ENCODE data around the gene ZNF619.
"Not testable (repeated sequence)": the region's sequence is repeated elsewhere in the genome, so short reads cannot be mapped to it uniquely, and the experiment has no call there.

ZNF619 gene

DNA sequence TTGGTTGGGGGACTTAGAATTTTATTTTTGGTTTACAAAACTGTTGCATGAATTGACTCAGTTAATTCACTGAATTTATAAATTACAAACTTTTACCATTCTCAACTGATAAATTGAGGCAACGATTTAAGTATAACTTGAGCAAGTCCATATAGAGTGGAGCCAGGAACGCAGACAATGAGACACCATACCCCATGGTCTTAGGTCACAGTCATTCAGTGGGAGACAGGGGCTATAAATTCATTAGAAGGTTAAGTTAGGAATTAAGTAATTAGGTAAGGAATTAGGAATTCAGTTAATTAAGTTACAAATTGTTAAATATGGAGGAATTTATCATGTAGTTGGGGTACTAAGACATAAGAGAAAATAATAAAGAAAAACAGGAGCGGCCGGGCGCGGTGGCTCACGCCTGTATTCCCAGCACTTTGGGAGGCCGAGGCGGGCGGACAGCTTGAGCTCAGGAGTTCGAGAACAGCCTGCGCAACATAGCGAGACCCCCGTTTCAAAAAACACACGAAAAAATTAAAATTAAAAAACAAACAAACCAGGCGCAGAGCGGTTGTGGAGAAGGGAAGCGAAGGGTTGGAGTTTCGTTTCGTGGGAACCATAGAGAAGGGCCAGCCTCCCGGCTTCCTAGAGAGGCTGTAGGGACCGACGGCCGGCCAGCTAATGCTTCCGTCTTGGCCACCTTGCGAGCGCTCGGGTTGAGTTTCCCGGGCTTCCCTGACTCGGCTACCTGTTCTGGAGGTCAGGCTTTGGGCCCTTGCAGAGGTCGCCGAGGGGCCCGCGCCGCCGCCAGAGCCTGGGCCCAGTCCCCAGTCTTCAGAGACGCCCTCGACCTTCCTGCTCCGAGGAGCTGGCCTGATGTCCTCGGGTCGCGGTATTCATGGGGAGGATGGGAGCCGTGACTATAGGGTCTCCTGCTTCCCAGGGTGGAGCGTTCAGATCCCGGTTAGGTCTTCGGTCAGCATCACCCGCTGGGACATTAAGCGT is at the start of gene ZNF619:
Gene ZNF619, plus strand, starts transcription at position 645 of the 993 bp plus-strand sequence. CDS start 858 bp downstream, outside the sequence.
- H3K4me3 ChIP-seq (ENCODE audit: low read depth, low read length): peak within 1 kb of the TSS; percentile 1

DNA sequence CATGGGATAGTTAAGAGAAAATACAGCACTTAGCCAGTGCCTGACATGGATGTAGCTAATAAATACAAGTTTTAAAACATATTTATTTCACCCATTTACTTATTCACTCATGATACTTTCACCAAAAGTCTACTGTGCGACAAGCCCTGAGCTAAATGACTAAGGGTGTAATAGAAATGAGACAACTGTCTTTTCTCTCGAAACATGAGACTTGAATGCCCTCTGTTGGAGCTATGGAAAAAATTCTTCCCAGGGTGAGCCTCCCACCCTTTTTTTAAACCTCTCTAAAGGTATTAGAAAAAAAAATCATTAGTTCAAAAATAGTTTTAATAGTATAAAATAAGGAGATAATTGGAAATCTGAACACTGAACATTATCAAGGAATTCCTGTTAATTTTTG is 44.1 kb upstream of the ZNF619 start:
- no peak overlapping the region for H3K4me3 ChIP-seq (ENCODE audit: low read depth, low read length)

DNA sequence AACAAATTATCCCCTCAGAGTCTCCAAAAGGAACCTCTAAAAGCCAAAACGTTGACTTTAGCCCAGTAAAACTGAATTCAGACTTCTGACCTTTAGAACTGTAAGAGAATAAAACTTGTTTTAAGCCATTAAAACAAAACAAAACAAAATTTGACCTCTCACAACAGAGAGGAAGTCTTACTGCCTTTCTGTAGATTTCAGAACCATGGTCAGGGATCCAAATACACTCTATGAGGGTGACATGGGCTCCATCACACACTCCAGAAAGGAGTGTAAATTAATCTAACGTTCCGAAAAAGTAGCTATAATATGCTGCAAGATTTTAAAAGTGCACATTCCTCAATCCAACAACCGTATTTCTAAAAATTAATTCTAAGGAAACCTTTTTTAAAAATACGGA is 39.0 kb upstream of the ZNF619 start:
- no peak overlapping the region for H3K4me3 ChIP-seq (ENCODE audit: low read depth, low read length)

DNA sequence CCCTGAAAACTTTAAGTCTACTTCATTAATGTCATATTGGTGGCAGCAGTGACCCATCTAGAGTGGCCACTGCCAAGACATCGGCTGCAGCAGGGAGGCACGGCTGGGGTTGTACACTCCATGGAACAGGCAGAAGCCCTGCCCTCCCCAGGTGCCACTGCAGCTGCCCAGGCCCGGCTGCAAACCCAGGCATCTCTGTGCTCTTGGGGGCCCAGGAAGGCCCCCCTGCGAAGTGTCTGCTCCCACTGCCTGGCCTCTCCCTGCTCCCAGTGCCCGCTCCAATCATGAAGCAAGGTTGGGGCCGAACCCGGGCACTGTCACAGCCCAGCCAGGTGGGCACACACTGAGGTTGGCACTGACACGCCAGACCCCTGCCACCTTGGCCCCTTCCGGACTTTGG is 31.9 kb upstream of the ZNF619 start:
- H3K4me3 ChIP-seq (ENCODE audit: low read depth, low read length): no peak overlapping the region

- H3K4me3 ChIP-seq (ENCODE audit: low read depth, low read length): no peak overlapping the region
These were observed 31.0 kb upstream of the ZNF619 start for GRCh38 chr3:40445880-40446279.

- H3K4me3 ChIP-seq (ENCODE audit: low read depth, low read length): no peak overlapping the region
These were observed 26.5 kb upstream of the ZNF619 start for GRCh38 chr3:40450438-40450837.

DNA sequence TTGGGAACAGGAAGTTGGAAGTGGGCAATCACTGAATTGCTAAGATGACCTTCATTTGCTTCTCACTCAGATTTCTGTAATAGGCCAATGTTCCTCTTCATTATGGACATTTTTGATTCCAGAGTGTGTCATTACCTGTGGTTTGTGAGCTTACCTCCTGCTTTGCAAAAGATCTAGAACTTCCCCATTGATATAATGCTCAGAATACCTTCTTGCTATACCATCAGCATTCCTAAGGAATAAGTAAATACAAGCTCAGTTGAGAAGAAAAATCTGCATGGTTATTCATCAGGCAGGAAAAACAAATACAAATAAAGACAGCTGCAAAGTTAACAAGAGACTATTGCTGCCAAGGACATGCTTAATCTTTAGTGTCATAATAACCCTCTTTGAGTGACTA is 25.4 kb upstream of the ZNF619 start:
- H3K4me3 ChIP-seq (ENCODE audit: low read depth, low read length): no peak overlapping the region

DNA sequence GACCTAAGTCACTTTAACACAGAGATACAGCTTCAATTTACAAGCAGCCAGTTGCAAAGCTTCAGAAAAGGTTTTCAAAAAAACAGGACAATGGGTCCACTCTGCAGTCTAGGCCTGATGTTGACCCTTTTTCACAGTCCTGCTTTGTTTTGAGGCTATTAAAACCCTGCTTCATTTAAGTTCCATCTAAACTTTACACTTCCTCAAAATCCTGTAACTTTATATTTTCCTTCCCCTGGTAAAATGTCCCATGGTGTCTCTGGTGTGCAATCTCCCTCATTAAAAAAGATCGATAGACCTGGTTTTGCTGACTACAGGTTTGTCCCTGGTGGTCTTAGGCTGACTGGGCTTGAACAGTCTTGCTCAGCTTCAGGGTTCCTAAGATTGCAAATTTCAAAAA is 24.9 kb upstream of the ZNF619 start:
- H3K4me3 ChIP-seq (ENCODE audit: low read depth, low read length): peak overlapping the region; percentile 76

DNA sequence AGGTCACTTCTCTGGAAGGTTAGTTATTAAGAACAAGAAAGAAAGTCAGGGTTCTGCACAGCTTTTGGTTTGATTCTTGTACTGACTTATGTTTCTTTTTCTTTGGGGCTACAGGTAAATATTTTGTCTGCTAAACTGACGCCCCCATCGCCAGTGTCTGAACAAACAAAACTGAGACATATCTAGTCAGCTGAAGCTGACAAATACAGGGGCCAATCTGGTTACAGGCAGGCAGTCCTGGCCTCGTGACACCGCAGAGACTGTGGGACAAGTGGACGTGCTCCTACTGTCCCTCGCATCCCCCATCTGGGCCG is 24.4 kb upstream of the ZNF619 start:
- peak overlapping the region; percentile 76 for H3K4me3 ChIP-seq (ENCODE audit: low read depth, low read length)

DNA sequence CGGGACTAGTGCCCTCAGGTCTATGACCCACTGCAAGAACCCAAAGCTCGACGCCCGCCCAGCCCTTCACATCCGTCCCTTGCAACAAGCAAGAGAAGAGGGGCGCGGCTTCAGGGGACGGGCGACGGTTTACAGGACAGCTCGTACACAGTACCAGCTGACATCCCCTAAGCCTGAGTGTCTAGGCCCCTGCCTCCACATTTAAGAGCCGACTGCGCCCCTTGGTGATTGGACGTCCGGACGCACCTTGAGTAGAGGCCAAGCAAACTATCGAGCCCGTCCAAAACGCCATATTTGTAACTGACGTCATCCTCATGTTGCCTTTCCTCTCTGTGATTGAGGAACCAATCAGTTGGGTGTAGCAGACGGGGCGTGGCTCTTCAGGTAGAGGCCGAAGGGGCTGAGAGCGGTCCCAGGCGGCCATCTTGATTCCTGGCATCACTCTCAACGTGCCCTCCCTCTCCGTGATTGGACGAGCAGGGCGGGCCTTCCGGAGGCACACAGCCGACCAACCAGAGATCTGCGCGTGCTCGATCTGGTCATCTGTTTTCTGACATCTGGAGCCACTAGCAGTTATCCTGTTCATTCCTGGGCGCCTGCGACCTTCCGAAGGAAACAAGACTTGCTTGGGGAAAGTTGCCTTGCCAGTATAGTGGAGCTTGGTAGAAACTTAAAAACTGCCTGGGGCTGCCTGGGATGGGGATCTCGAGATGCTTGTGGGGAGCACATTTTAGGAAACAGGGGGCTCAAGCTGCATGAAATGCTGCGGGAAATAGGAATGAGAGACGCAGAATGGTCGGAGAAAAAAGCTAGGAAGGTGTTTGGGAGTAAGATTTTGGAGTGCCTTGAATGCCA is 23.8 kb upstream of the ZNF619 start:
- peak overlapping the region; percentile 76 for H3K4me3 ChIP-seq (ENCODE audit: low read depth, low read length)

- no peak overlapping the region for H3K4me3 ChIP-seq (ENCODE audit: low read depth, low read length)
These were observed 23.0 kb upstream of the ZNF619 start for GRCh38 chr3:40453933-40454332.

DNA sequence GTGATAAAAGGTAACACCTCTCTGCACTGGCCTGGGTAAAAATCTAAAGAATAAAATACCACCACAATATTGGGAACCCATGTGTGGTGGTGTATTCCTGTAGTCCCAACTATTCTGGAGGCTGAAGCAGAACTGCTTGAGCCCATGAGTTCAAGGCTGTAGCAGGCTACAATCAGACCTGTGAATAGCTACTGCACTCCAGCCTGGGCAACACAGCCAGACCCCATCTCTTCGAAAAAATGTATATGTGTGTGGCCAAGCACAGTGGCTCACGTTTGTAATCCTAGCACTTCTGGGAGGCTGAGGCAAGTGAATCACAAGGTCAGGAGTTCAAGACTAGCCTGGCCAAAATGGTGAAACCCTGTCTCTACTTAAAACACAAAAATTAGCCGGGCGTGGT is 21.6 kb upstream of the ZNF619 start:
- H3K4me3 ChIP-seq (ENCODE audit: low read depth, low read length): no peak overlapping the region

- H3K4me3 ChIP-seq (ENCODE audit: low read depth, low read length): peak overlapping the region; percentile 91
These were observed 20.5 kb upstream of the ZNF619 start for GRCh38 chr3:40456279-40456939.

- peak within 1 kb of the TSS; percentile 91 for H3K4me3 ChIP-seq (ENCODE audit: low read depth, low read length)
These were observed 19.7 kb upstream of the ZNF619 start, which contains the start of gene RPL14 for GRCh38 chr3:40456940-40457823. Gene RPL14 (plus strand): TSS chr3:40457339. CDS start chr3:40457472, 133 bp downstream.

DNA sequence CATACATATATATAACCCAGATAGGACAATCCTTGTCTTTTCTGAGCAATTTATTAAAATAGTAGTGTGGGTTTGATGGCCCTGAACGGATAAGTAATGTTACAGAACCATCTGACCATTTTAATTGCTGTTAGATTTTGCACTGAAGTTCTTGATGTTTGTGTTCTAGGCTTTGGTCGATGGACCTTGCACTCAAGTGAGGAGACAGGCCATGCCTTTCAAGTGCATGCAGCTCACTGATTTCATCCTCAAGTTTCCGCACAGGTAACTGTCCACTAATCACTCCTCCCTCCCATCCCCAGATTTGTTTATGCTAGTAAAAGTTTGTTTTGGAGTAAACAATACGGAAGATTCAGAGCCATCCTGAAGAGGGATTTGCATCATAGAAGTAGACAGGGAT is 18.4 kb upstream of the ZNF619 start:
- H3K4me3 ChIP-seq (ENCODE audit: low read depth, low read length): peak overlapping the region; percentile 91

DNA sequence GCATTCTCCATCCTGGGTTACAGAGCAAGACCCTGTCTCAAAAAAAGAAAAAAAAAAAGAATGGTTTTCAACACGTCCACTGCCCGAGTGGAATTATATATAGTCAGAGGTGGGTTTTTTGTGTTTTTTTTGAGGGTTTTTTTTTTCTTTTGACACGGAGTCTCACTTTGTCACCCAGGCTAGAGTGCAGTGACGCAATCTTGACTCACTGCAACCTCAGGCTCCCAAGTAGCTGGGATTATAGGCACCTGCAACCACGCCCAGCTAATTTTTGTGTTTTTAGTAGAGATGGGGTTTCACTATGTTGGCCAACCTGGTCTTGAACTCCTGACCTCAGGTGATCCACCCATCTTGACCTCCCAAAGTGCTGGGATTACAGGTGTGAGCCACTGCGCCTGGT is 16.4 kb upstream of the ZNF619 start:
- not testable (repeated sequence) for H3K4me3 ChIP-seq (ENCODE audit: low read depth, low read length)

- no peak overlapping the region for H3K4me3 ChIP-seq (ENCODE audit: low read depth, low read length)
These were observed 15.8 kb upstream of the ZNF619 start for GRCh38 chr3:40461161-40461560.

DNA sequence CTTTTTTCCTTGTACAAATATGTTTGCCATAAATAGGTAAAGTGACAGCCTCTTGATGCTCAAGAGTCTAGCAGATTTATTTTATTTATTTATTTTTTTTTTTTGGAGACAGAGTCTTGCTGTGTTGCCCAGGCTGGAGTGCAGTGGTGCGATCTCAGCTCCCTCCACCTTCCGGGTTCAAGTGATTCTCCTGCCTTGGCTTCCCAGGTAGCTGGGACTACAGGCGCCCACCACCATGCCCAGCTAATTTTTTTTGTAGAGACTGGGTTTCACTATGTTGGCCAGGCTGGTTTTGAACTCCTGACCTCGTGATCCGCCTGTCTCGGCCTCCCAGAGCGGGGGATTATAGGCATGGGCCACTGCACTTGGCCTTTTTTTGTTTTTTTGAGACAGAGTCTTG is 14.1 kb upstream of the ZNF619 start:
- not testable (repeated sequence) for H3K4me3 ChIP-seq (ENCODE audit: low read depth, low read length)

DNA sequence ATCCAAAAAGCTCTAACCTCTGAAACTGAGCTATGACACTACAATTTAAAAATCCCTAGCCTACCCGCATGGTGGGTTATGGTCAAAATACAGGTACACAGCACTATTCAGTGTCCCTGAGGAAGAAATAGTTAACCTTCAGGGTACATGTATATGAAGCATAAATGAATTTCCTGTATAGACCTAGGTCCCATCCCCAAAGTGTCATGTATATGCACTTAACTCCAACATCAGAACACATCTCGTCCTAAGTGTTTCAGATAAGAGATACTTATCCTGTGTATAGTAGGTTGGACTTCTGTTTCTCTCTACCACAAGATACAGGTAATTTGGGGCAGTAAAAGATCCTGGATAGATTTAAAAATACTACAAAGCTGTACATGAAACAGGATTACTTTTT is 13.3 kb upstream of the ZNF619 start:
- no peak overlapping the region for H3K4me3 ChIP-seq (ENCODE audit: low read depth, low read length)

Data from iPS-11a (cell line).